ENCODE results near the gene CDS2. TPM values are rescaled to one million over a fixed set of nuclear protein-coding genes. Genes with fewer than 3 reads are reported as not detected.

Gene CDS2

GRCh38 chr20:5234978-5235377, 108.2 kb downstream of the CDS2 start:
- Histone ChIP-seq H3K9ac (ENCODE audit: low read depth, low read length, poor library complexity) (no peak overlapping the region), H3K27ac (replicated peaks; ENCODE audit: low read length) (no peak overlapping the region), H4K8ac (ENCODE audit: low read depth, low read length) (no peak overlapping the region), H3K9me3 (replicated peaks in 1 of 2; ENCODE audit: control insufficient read depth in 2 of 2, insufficient read depth in 1 of 2, low read depth in 1 of 2, low read length in 2 of 2) (peaks cover 0 to 2% of the 10 kb centered on the region in 2 donors), H3K36me3 (replicated peaks in 1 of 2; ENCODE audit: control insufficient read depth in 2 of 2, insufficient read depth in 2 of 2, low read length in 2 of 2) (no peaks in the 10 kb centered on the region), H3K23ac (ENCODE audit: low read depth, low read length, poor library complexity) (no peak overlapping the region), H3K14ac (ENCODE audit: low read length) (no peak overlapping the region), H4K91ac (ENCODE audit: low read depth, low read length, poor library complexity) (no peak overlapping the region), H2BK15ac (ENCODE audit: low read length) (no peak overlapping the region), H3K18ac (ENCODE audit: low read length) (no peak overlapping the region), H3K4me2 (ENCODE audit: insufficient read depth, low read length, poor library complexity, severe bottlenecking) (no peak overlapping the region), H3K27me3 (ENCODE audit: control insufficient read depth in 3 of 3, insufficient read depth in 3 of 3, low read depth in 1 of 3, low read length in 3 of 3) (no peaks in the 10 kb centered on the region), H3K79me1 (ENCODE audit: low read depth, low read length) (no peaks in the 10 kb centered on the region), H3K4me3 (ENCODE audit: low read length in 2 of 2) (no peak overlapping the region), H2AK5ac (ENCODE audit: low read depth, low read length) (no peak overlapping the region), H2BK5ac (ENCODE audit: low read length) (no peak overlapping the region), H2BK12ac (ENCODE audit: low read length) (no peak overlapping the region), H2BK120ac (ENCODE audit: low read depth, low read length) (no peak overlapping the region), H3K4me1 (ENCODE audit: control insufficient read depth in 2 of 2, insufficient read depth in 1 of 2, low read depth in 1 of 2, low read length in 2 of 2) (no peaks in the 10 kb centered on the region), H3K4ac (ENCODE audit: low read length) (no peak overlapping the region), H2AFZ (ENCODE audit: low read length) (no peak overlapping the region)
- no peak for DNase-seq (ENCODE audit: low spot score)
- WGBS, 2 donors (ENCODE audit: extremely low coverage in 2 of 2, insufficient read length in 2 of 2, insufficient replicate concordance in 1 of 2), result no CpG with 5 or more reads among the region's 1 CpG

Small RNAs within 50 kb of the gene (small RNA-seq; reads per million reads assigned to genes)
- gene RF00019 (ENCODE audit: insufficient read depth), result not detected
- gene RF00568 (ENCODE audit: insufficient read depth), result not detected
- gene RNA5SP474 (ENCODE audit: insufficient read depth), result not detected

Measured in neuronal stem cell (in vitro differentiated cells).